ENCODE data around the gene CAND2. TPM values are rescaled to one million over a fixed set of nuclear protein-coding genes. Genes with fewer than 3 reads are reported as not detected.
A peak's percentile ranks its signal among the peaks of the same experiment; 100 is the strongest.
"Not testable (repeated sequence)": the region's sequence is repeated elsewhere in the genome, so short reads cannot be mapped to it uniquely, and the experiment has no call there.

Gene CAND2
- total and polyA plus RNA-seq, 7 donors = 0.60 to 24.9 (median 12.5) TPM; not detected in 1

GRCh38 chr3:12875857-12876836 lies 79.7 kb downstream of the CAND2 start:
- Histone ChIP-seq H3K9me3 (no peaks in the 10 kb centered on the region), H3K4me1 (peaks cover 0 to 12% (median 10%) of the 10 kb centered on the region in 4 donors), H3K27me3 (no peaks in the 10 kb centered on the region), H3K36me3 (no peaks in the 10 kb centered on the region), H3K27ac (peak overlapping the region in 1 of 4 donors; percentile 14), H3K4me3 (peak overlapping the region in 3 of 4 donors; percentile 33 to 48 (median 47))
- 24 to 30% methylated on average over 60 of the region's 60 CpGs for WGBS, 2 donors
- TF ChIP-seq POLR2A (IDR thresholded peaks at IDR 0.05) = no peak
- peak in 1 of 4 experiments; percentile 26 for TF ChIP-seq CTCF (IDR thresholded peaks at IDR 0.05)
- no peak for DNase-seq
- intact Hi-C loops (cut with DNase I) = no loop called here

GRCh38 chr3:12877040-12877439 lies 80.6 kb downstream of the CAND2 start:
- TF ChIP-seq EP300 (IDR thresholded peaks at IDR 0.05) (no peak), POLR2AphosphoS5 (IDR thresholded peaks at IDR 0.05) (no peak), POLR2A (IDR thresholded peaks at IDR 0.05) (no peak), CTCF (IDR thresholded peaks at IDR 0.05) (no peak)
- no peak for DNase-seq
- Histone ChIP-seq H3K27ac (no peak overlapping the region), H3K36me3 (no peaks in the 10 kb centered on the region), H3K9me3 (no peaks in the 10 kb centered on the region), H3K4me3 (no peak overlapping the region), H3K27me3 (no peaks in the 10 kb centered on the region), H3K4me1 (peaks cover 0 to 12% (median 10%) of the 10 kb centered on the region in 4 donors)
- intact Hi-C loops (cut with DNase I) = no loop called here
- 87 to 92% methylated on average over 7 of the region's 7 CpGs for WGBS, 2 donors

- no peak for TF ChIP-seq CTCF (IDR thresholded peaks at IDR 0.05)
- TF ChIP-seq EP300 (IDR thresholded peaks at IDR 0.05) = no peak
- no peak for TF ChIP-seq POLR2A (IDR thresholded peaks at IDR 0.05)
- TF ChIP-seq POLR2AphosphoS5 (IDR thresholded peaks at IDR 0.05) = no peak
- H3K4me1 ChIP-seq = peaks cover 0 to 12% (median 10%) of the 10 kb centered on the region in 4 donors
- no peaks in the 10 kb centered on the region for H3K36me3 ChIP-seq
- no peaks in the 10 kb centered on the region for H3K9me3 ChIP-seq
- intact Hi-C loops (cut with DNase I) = no loop called here
- no peaks in the 10 kb centered on the region for H3K27me3 ChIP-seq
- no peak for DNase-seq
- no peak overlapping the region for H3K27ac ChIP-seq
- H3K4me3 ChIP-seq = no peak overlapping the region
- WGBS, 2 donors = 86 to 89% methylated on average over 2 of the region's 2 CpGs
These were observed 81.7 kb downstream of the CAND2 start for GRCh38 chr3:12878141-12878574.

- H3K36me3 ChIP-seq; H3K27ac ChIP-seq; H3K9me3 ChIP-seq; DNase-seq; intact Hi-C loops (cut with DNase I); H3K27me3 ChIP-seq; H3K4me3 ChIP-seq: not testable (repeated sequence)
- 71 to 75% methylated on average over 2 of the region's 2 CpGs for WGBS, 2 donors
- H3K4me1 ChIP-seq = peaks cover 0 to 14% (median 12%) of the 10 kb centered on the region in 4 donors
These were observed 82.3 kb downstream of the CAND2 start for GRCh38 chr3:12878758-12879157.

- no peak overlapping the region for H3K27ac ChIP-seq
- H3K36me3 ChIP-seq = no peaks in the 10 kb centered on the region
- H3K4me1 ChIP-seq = peaks cover 0 to 18% (median 15%) of the 10 kb centered on the region in 4 donors
- no peaks in the 10 kb centered on the region for H3K27me3 ChIP-seq
- intact Hi-C loops (cut with DNase I) = no loop called here
- H3K4me3 ChIP-seq = no peak overlapping the region
- TF ChIP-seq CTCF (IDR thresholded peaks at IDR 0.05) (no peak), POLR2AphosphoS5 (IDR thresholded peaks at IDR 0.05) (no peak), EP300 (IDR thresholded peaks at IDR 0.05) (no peak), POLR2A (IDR thresholded peaks at IDR 0.05) (no peak)
- WGBS, 2 donors = 77 to 86% methylated on average over 5 of the region's 5 CpGs
- no peak for DNase-seq
- H3K9me3 ChIP-seq = no peaks in the 10 kb centered on the region
These were observed 82.8 kb downstream of the CAND2 start for GRCh38 chr3:12879191-12879815.

- DNase-seq; H3K9me3 ChIP-seq; H3K27ac ChIP-seq; H3K27me3 ChIP-seq; intact Hi-C loops (cut with DNase I); H3K36me3 ChIP-seq; H3K4me3 ChIP-seq: not testable (repeated sequence)
- peaks cover 0 to 11% (median 7%) of the 10 kb centered on the region in 4 donors for H3K4me1 ChIP-seq
- 86 to 93% methylated on average over 12 of the region's 12 CpGs for WGBS, 2 donors
These were observed 85.4 kb downstream of the CAND2 start for GRCh38 chr3:12881858-12882257.
